A673 (cell line): ENCODE measurements around the gene TTC36.
"Not testable (repeated sequence)": the region's sequence is repeated elsewhere in the genome, so short reads cannot be mapped to it uniquely, and the experiment has no call there.

ENCODE experiments used
- CTCF ChIP-seq: fragments of 300-800, 200-600 bp; sonication (generic); conservative IDR thresholded peaks from 2 replicates; pipeline ENCODE4 v1.5.1; 2017; ENCODE audit warnings: low read depth, mild to moderate bottlenecking, antibody characterized with exemption, low read length, moderate library complexity, mixed read lengths
- EZH2 ChIP-seq: fragments of 200-600 bp; sonication (generic); IDR thresholded peaks from 2 replicates; pipeline ENCODE4 v1.6.1; 2017; ENCODE audit warnings: borderline replicate concordance, low read depth, mild to moderate bottlenecking, mixed read lengths, antibody characterized with exemption, low read length; ENCODE audit not compliant: poor library complexity, severe bottlenecking

GRCh38 chr11:118481238-118481637 lies 46.0 kb upstream of the TTC36 start:
- not testable (repeated sequence) for TF ChIP-seq EZH2, CTCF
